Small intestine (tissue), 7 donors: ENCODE measurements around the gene FAM83G. TPM values are rescaled to one million over a fixed set of nuclear protein-coding genes. Genes with fewer than 3 reads are reported as not detected.

Experiments
- DNase-seq, 2 donors: peaks; one replicate each; pipeline versions ENCODE4 v3.0.0 to v3.0.0-alpha.2; 2013
- FAIRE-seq: peaks from 2 replicates; lab custom pipeline; 2012; peaks lifted over from hg19 to GRCh38; lab: Jason Lieb, UNC
- H3K27ac ChIP-seq, 3 donors: one replicate each; pipeline ENCODE4 v1.5.1; 2013; ENCODE audit warnings: low read length in 2 of 3, mild to moderate bottlenecking in 2 of 3, control low read depth in 1 of 3, inconsistent platforms in 1 of 3, low read depth in 1 of 3, moderate library complexity in 1 of 3
- H3K27me3 ChIP-seq, 3 donors: one replicate each; pipeline ENCODE4 v1.6.1; 2013; ENCODE audit warnings: low read length in 3 of 3, inconsistent platforms in 1 of 3; ENCODE audit not compliant: control insufficient read depth in 3 of 3, insufficient read depth in 3 of 3
- H3K36me3 ChIP-seq, 3 donors: one replicate each; pipeline ENCODE4 v1.6.1; 2013; ENCODE audit warnings: low read length in 3 of 3, inconsistent platforms in 1 of 3, low read depth in 1 of 3, mild to moderate bottlenecking in 1 of 3, moderate library complexity in 1 of 3; ENCODE audit not compliant: control insufficient read depth in 3 of 3, insufficient read depth in 2 of 3
- H3K4me1 ChIP-seq, 3 donors: one replicate each; pipeline ENCODE4 v1.6.1; 2013; ENCODE audit warnings: low read length in 2 of 3, inconsistent platforms in 1 of 3, low read depth in 1 of 3, mild to moderate bottlenecking in 1 of 3, moderate library complexity in 1 of 3; ENCODE audit not compliant: control insufficient read depth in 3 of 3, insufficient read depth in 2 of 3
- H3K4me3 ChIP-seq, 3 donors: one replicate each; pipeline ENCODE4 v1.5.1; 2013; ENCODE audit warnings: low read length in 3 of 3, control low read depth in 1 of 3, inconsistent platforms in 1 of 3, low read depth in 1 of 3, mild to moderate bottlenecking in 1 of 3, moderate library complexity in 1 of 3
- H3K9me3 ChIP-seq, 2 donors: one replicate each; pipeline ENCODE4 v1.6.1; 2013; ENCODE audit warnings: low read depth in 1 of 2, low read length in 1 of 2; ENCODE audit not compliant: control insufficient read depth in 2 of 2, insufficient read depth in 1 of 2
- WGBS, 3 donors: extraction: QIAGEN DNeasy Blood & Tissue Kit; methylation state at CpG; one replicate each; pipeline ENCODE4 v1.1.7; 2013; 5-methylcytosine and 5-hydroxymethylcytosine counted together
- polyA plus RNA-seq, 4 donors: library from polyadenylated mRNA; stranded (reverse) in 3 of 4; unstranded in 1 of 4; fragments of 200-250 nt in 3 of 4; fragments of 120-200 nt in 1 of 4; gene quantifications; one replicate each; pipeline versions ENCODE4 v1.2.1 to v1.2.3, GENCODE V29; 2013
- donor health status: healthy with polysubstance abuse.
- donor health status: control.
- donor health status: control.
- donor health status: Bipolar disorder and iron deficiency.
- donor health status: healthy.

FAM83G gene
- polyA plus RNA-seq, 4 donors: 17.1 to 37.3 (median 29.1) TPM

GRCh38 chr17:18961634-18962493 lies 42.7 kb downstream of the FAM83G start:
- 71 to 82% (median 74%) methylated on average over 16 of the region's 16 CpGs for WGBS, 3 donors
- Histone ChIP-seq H3K4me3 (no peak overlapping the region), H3K9me3 (no peaks in the 10 kb centered on the region), H3K27me3 (no peaks in the 10 kb centered on the region), H3K4me1 (peaks cover 0 to 36% (median 0%) of the 10 kb centered on the region in 3 donors), H3K36me3 (peaks cover 0 to 7% (median 0%) of the 10 kb centered on the region in 3 donors), H3K27ac (peak overlapping the region in 1 of 3 donors; percentile 65)
- FAIRE-seq (no peak), DNase-seq (no peak)

- H3K27me3 ChIP-seq: no peaks in the 10 kb centered on the region
- no peaks in the 10 kb centered on the region for H3K9me3 ChIP-seq
- H3K4me3 ChIP-seq: no peak overlapping the region
- FAIRE-seq (no peak), DNase-seq (peak; percentile 69 to 81)
- H3K27ac ChIP-seq: no peak overlapping the region
- WGBS, 3 donors: 34 to 37% (median 34%) methylated on average over 17 of the region's 17 CpGs
- peaks cover 0 to 36% (median 0%) of the 10 kb centered on the region in 3 donors for H3K4me1 ChIP-seq
- peaks cover 0 to 5% (median 0%) of the 10 kb centered on the region in 3 donors for H3K36me3 ChIP-seq
These were observed 43.6 kb downstream of the FAM83G start for GRCh38 chr17:18960803-18961511.

GRCh38 chr17:18960241-18960665 lies 44.3 kb downstream of the FAM83G start:
- 89 to 92% (median 90%) methylated on average over 15 of the region's 15 CpGs for WGBS, 3 donors
- DNase-seq: no peak
- no peaks in the 10 kb centered on the region for H3K27me3 ChIP-seq
- FAIRE-seq: no peak
- H3K36me3 ChIP-seq: no peaks in the 10 kb centered on the region
- H3K4me3 ChIP-seq: no peak overlapping the region
- H3K27ac ChIP-seq: no peak overlapping the region
- peaks cover 0 to 36% (median 0%) of the 10 kb centered on the region in 3 donors for H3K4me1 ChIP-seq
- H3K9me3 ChIP-seq: no peaks in the 10 kb centered on the region

GRCh38 chr17:18959845-18960240 lies 44.7 kb downstream of the FAM83G start:
- no peak overlapping the region for H3K4me3 ChIP-seq
- H3K4me1 ChIP-seq: peaks cover 0 to 36% (median 0%) of the 10 kb centered on the region in 3 donors
- no peak for FAIRE-seq
- DNase-seq: no peak
- H3K9me3 ChIP-seq: no peaks in the 10 kb centered on the region
- 94 to 95% (median 94%) methylated on average over 5 of the region's 5 CpGs for WGBS, 3 donors
- H3K27me3 ChIP-seq: no peaks in the 10 kb centered on the region
- H3K36me3 ChIP-seq: no peaks in the 10 kb centered on the region
- no peak overlapping the region for H3K27ac ChIP-seq

GRCh38 chr17:18959071-18959844 lies 45.3 kb downstream of the FAM83G start:
- no peaks in the 10 kb centered on the region for H3K27me3 ChIP-seq
- no peak for DNase-seq
- H3K36me3 ChIP-seq: no peaks in the 10 kb centered on the region
- FAIRE-seq: no peak
- H3K4me3 ChIP-seq: no peak overlapping the region
- WGBS, 3 donors: 87 to 90% (median 90%) methylated on average over 21 to 22 of the region's 22 CpGs
- peaks cover 0 to 32% (median 0%) of the 10 kb centered on the region in 3 donors for H3K4me1 ChIP-seq
- no peaks in the 10 kb centered on the region for H3K9me3 ChIP-seq
- H3K27ac ChIP-seq: no peak overlapping the region

GRCh38 chr17:18958611-18959010 lies 46.0 kb downstream of the FAM83G start:
- no peak overlapping the region for H3K27ac ChIP-seq
- H3K4me3 ChIP-seq: no peak overlapping the region
- H3K27me3 ChIP-seq: no peaks in the 10 kb centered on the region
- peaks cover 0 to 27% (median 0%) of the 10 kb centered on the region in 3 donors for H3K4me1 ChIP-seq
- 90 to 94% (median 93%) methylated on average over 11 of the region's 11 CpGs for WGBS, 3 donors
- H3K9me3 ChIP-seq: no peaks in the 10 kb centered on the region
- no peaks in the 10 kb centered on the region for H3K36me3 ChIP-seq
- no peak for DNase-seq
- FAIRE-seq: no peak

GRCh38 chr17:18957831-18958230 lies 46.7 kb downstream of the FAM83G start:
- FAIRE-seq (no peak), DNase-seq (no peak)
- peaks cover 0 to 19% (median 0%) of the 10 kb centered on the region in 3 donors for H3K4me1 ChIP-seq
- WGBS, 3 donors: 85 to 88% (median 87%) methylated on average over 4 of the region's 4 CpGs
- no peak overlapping the region for H3K4me3 ChIP-seq
- H3K9me3 ChIP-seq: no peaks in the 10 kb centered on the region
- no peak overlapping the region for H3K27ac ChIP-seq
- H3K27me3 ChIP-seq: no peaks in the 10 kb centered on the region
- no peaks in the 10 kb centered on the region for H3K36me3 ChIP-seq

GRCh38 chr17:18956581-18956980 lies 48.0 kb downstream of the FAM83G start:
- FAIRE-seq (no peak), DNase-seq (no peak)
- H3K4me3 ChIP-seq: no peak overlapping the region
- WGBS, 3 donors: 88 to 94% (median 92%) methylated on average over 3 of the region's 3 CpGs
- H3K4me1 ChIP-seq: peaks cover 0 to 7% (median 0%) of the 10 kb centered on the region in 3 donors
- H3K9me3 ChIP-seq: no peaks in the 10 kb centered on the region
- H3K36me3 ChIP-seq: no peaks in the 10 kb centered on the region
- H3K27ac ChIP-seq: no peak overlapping the region
- no peaks in the 10 kb centered on the region for H3K27me3 ChIP-seq
